GM18858 (cell line): Measurements from ENCODE around the gene RGMB.

Experiments
- ATAC-seq: cut with Tn5 transposase; IDR thresholded peaks from one replicate; pipeline ENCODE4 v1.9.1; 2021; ENCODE audit not compliant: unreplicated experiment

RGMB gene

GRCh38 chr5:98784411-98784810, 10.9 kb downstream of the RGMB start:
- ATAC-seq = no peak

- no peak for ATAC-seq
These were observed 11.8 kb downstream of the RGMB start for GRCh38 chr5:98785244-98785643.

- no peak for ATAC-seq
These were observed 12.9 kb downstream of the RGMB start for GRCh38 chr5:98786191-98786853.

- ATAC-seq = no peak
These were observed 13.8 kb downstream of the RGMB start for GRCh38 chr5:98787131-98787719.

- no peak for ATAC-seq
These were observed 15.6 kb downstream of the RGMB start for GRCh38 chr5:98789029-98789428.

- no peak for ATAC-seq
These were observed 17.6 kb downstream of the RGMB start for GRCh38 chr5:98791001-98791519.

GRCh38 chr5:98791898-98792580, 18.6 kb downstream of the RGMB start:
- ATAC-seq = no peak

- ATAC-seq = no peak
These were observed 19.8 kb downstream of the RGMB start for GRCh38 chr5:98793223-98793622.

- no peak for ATAC-seq
These were observed 20.5 kb downstream of the RGMB start for GRCh38 chr5:98794001-98794400.

- ATAC-seq = no peak
These were observed 21.1 kb downstream of the RGMB start for GRCh38 chr5:98794414-98795080.

GRCh38 chr5:98795243-98795642, 21.8 kb downstream of the RGMB start:
- ATAC-seq = no peak

- ATAC-seq = peak; percentile 83
These were observed 22.9 kb downstream of the RGMB start for GRCh38 chr5:98796197-98796972.

GRCh38 chr5:98798371-98798770, 24.9 kb downstream of the RGMB start:
- ATAC-seq = no peak

- no peak for ATAC-seq
These were observed 25.4 kb downstream of the RGMB start for GRCh38 chr5:98798847-98799246.

- ATAC-seq = no peak
These were observed 30.6 kb downstream of the RGMB start for GRCh38 chr5:98804066-98804465.

GRCh38 chr5:98805070-98805469, 31.6 kb downstream of the RGMB start:
- no peak for ATAC-seq

GRCh38 chr5:98807806-98808205, 34.3 kb downstream of the RGMB start:
- ATAC-seq = no peak

GRCh38 chr5:98810206-98810605, 36.7 kb downstream of the RGMB start:
- no peak for ATAC-seq

GRCh38 chr5:98813755-98814154, 40.3 kb downstream of the RGMB start:
- no peak for ATAC-seq

- ATAC-seq = no peak
These were observed 43.2 kb downstream of the RGMB start for GRCh38 chr5:98816582-98817222.
